Ishikawa (cell line): ENCODE results near the gene NTNG1.

Experiments
- CEBPB ChIP-seq: IDR thresholded peaks from 2 replicates; pipeline ENCODE4 v1.6.1; 2012
- CREB1 ChIP-seq: IDR thresholded peaks from 2 replicates; pipeline ENCODE4 v1.6.1; 2012; ENCODE audit warnings: low read depth
- EP300 ChIP-seq: IDR thresholded peaks from 2 replicates; pipeline ENCODE4 v1.6.1; 2012; ENCODE audit warnings: borderline replicate concordance
- FOXM1 ChIP-seq: IDR thresholded peaks from 2 replicates; pipeline ENCODE4 v1.6.1; 2012; ENCODE audit warnings: low read depth, borderline replicate concordance
- RAD21 ChIP-seq: IDR thresholded peaks from 2 replicates; pipeline ENCODE4 v1.6.1; 2012; ENCODE audit warnings: low read depth
- TAF1 ChIP-seq: IDR thresholded peaks from 2 replicates; pipeline ENCODE4 v1.6.1; 2012; ENCODE audit warnings: low read depth, mild to moderate bottlenecking
- TEAD4 ChIP-seq: IDR thresholded peaks from 2 replicates; pipeline ENCODE4 v1.6.1; 2012
- YY1 ChIP-seq: IDR thresholded peaks from 2 replicates; pipeline ENCODE4 v1.6.1; 2012; ENCODE audit warnings: low read depth
- TF ChIP-seq, protein P1 (sequence below): IDR thresholded peaks from 2 replicates; pipeline ENCODE4 v1.6.1; 2012
- TF ChIP-seq, protein P2 (sequence below): IDR thresholded peaks from 2 replicates; pipeline ENCODE4 v1.6.1; 2012; ENCODE audit warnings: low read depth, mild to moderate bottlenecking

DNA sequence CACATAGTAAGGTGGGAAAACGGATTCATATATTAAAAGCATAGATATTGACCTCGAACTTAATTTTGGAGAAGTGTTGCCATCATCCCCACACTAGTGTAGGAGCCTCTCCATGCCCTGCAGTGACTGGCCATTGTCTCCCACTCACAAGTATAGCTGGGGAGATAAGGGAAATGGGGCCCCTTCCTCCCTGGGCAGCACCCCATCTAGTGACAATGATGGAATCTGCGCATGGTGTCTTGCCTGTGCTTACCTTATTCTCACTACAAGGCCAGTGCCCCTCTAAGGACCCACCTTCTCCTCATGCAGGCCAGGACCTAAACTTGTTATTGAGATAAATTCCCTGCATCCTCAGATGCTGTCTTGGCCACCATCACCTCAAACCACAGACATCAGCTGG, 374.9 kb downstream of the NTNG1 start:
- TF ChIP-seq TAF1 (no peak), EP300 (no peak), RAD21 (no peak), YY1 (no peak), FOXM1 (no peak), CEBPB (no peak), CREB1 (no peak), TEAD4 (no peak)
- TF ChIP-seq, protein P1, sequence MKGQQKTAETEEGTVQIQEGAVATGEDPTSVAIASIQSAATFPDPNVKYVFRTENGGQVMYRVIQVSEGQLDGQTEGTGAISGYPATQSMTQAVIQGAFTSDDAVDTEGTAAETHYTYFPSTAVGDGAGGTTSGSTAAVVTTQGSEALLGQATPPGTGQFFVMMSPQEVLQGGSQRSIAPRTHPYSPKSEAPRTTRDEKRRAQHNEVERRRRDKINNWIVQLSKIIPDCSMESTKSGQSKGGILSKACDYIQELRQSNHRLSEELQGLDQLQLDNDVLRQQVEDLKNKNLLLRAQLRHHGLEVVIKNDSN, result no peak
- TF ChIP-seq, protein P2, sequence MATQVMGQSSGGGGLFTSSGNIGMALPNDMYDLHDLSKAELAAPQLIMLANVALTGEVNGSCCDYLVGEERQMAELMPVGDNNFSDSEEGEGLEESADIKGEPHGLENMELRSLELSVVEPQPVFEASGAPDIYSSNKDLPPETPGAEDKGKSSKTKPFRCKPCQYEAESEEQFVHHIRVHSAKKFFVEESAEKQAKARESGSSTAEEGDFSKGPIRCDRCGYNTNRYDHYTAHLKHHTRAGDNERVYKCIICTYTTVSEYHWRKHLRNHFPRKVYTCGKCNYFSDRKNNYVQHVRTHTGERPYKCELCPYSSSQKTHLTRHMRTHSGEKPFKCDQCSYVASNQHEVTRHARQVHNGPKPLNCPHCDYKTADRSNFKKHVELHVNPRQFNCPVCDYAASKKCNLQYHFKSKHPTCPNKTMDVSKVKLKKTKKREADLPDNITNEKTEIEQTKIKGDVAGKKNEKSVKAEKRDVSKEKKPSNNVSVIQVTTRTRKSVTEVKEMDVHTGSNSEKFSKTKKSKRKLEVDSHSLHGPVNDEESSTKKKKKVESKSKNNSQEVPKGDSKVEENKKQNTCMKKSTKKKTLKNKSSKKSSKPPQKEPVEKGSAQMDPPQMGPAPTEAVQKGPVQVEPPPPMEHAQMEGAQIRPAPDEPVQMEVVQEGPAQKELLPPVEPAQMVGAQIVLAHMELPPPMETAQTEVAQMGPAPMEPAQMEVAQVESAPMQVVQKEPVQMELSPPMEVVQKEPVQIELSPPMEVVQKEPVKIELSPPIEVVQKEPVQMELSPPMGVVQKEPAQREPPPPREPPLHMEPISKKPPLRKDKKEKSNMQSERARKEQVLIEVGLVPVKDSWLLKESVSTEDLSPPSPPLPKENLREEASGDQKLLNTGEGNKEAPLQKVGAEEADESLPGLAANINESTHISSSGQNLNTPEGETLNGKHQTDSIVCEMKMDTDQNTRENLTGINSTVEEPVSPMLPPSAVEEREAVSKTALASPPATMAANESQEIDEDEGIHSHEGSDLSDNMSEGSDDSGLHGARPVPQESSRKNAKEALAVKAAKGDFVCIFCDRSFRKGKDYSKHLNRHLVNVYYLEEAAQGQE, result no peak
